HepG2 (cell line): ENCODE measurements around the gene NOL4L. TPM values are rescaled to one million over a fixed set of nuclear protein-coding genes. Genes with fewer than 3 reads are reported as not detected.

Experiments
- ATF2 ChIP-seq: sonication (generic); formaldehyde crosslinking; IDR thresholded peaks from 2 replicates; pipeline ENCODE4 v1.4.0; 2020; ENCODE audit warnings: missing genetic modification reagents
- BATF2 ChIP-seq: sonication (generic); formaldehyde crosslinking; IDR thresholded peaks from 2 replicates; pipeline ENCODE4 v1.8.0; 2022; ENCODE audit warnings: mild to moderate bottlenecking, missing genetic modification reagents, moderate library complexity
- DPF2 ChIP-seq: sonication (generic); formaldehyde crosslinking; IDR thresholded peaks from 2 replicates; pipeline ENCODE4 v1.4.0; 2020; ENCODE audit warnings: mild to moderate bottlenecking, low read depth, missing genetic modification reagents, borderline replicate concordance
- FLYWCH1 ChIP-seq: sonication (generic); formaldehyde crosslinking; IDR thresholded peaks from 2 replicates; pipeline ENCODE4 v1.8.1; 2023; ENCODE audit warnings: mild to moderate bottlenecking, missing genetic modification reagents
- GATA4 ChIP-seq: sonication (generic); IDR thresholded peaks from 2 replicates; pipeline ENCODE4 v1.6.1; 2016; ENCODE audit warnings: antibody characterized with exemption, low read depth, borderline replicate concordance
- HNRNPK ChIP-seq: fragments of 200-400 bp; formaldehyde crosslinking; IDR thresholded peaks from 2 replicates; pipeline ENCODE4 v1.6.1; 2018; ENCODE audit warnings: low read length, low read depth, moderate library complexity, mild to moderate bottlenecking; ENCODE audit not compliant: poor library complexity, severe bottlenecking
- MIER2 ChIP-seq: IDR thresholded peaks from 2 replicates; pipeline ENCODE4 v1.6.1; 2016; ENCODE audit warnings: missing biosample characterization, missing genetic modification reagents
- MYPOP ChIP-seq: sonication (generic); formaldehyde crosslinking; IDR thresholded peaks from 2 replicates; pipeline ENCODE4 v1.8.1; 2023; ENCODE audit warnings: mild to moderate bottlenecking, moderate library complexity, missing genetic modification reagents
- NFIB ChIP-seq: sonication (generic); formaldehyde crosslinking; IDR thresholded peaks from 2 replicates; pipeline ENCODE4 v1.9.0; 2021; ENCODE audit warnings: missing genetic modification reagents, mild to moderate bottlenecking, borderline replicate concordance
- SMAD3 ChIP-seq: sonication (generic); formaldehyde crosslinking; IDR thresholded peaks from 2 replicates; pipeline ENCODE4 v1.4.0; 2020; ENCODE audit warnings: missing genetic modification reagents
- ZNF20 ChIP-seq: sonication (generic); formaldehyde crosslinking; IDR thresholded peaks from 2 replicates; pipeline ENCODE4 v1.4.0; 2020; ENCODE audit warnings: mild to moderate bottlenecking, moderate library complexity, missing genetic modification reagents
- ZNF253 ChIP-seq: sonication (generic); formaldehyde crosslinking; IDR thresholded peaks from 2 replicates; pipeline ENCODE4 v1.8.0; 2022; ENCODE audit warnings: mild to moderate bottlenecking, missing genetic modification reagents, borderline replicate concordance
- ZNF274 ChIP-seq: sonication (generic); formaldehyde crosslinking; IDR thresholded peaks from 2 replicates; pipeline ENCODE4 v1.5.1; 2020; ENCODE audit warnings: mild to moderate bottlenecking, missing genetic modification reagents
- ZNF331 ChIP-seq: sonication (generic); formaldehyde crosslinking; IDR thresholded peaks from 2 replicates; pipeline ENCODE4 v1.4.0; 2020; ENCODE audit warnings: missing genetic modification reagents
- ZNF563 ChIP-seq: sonication (generic); formaldehyde crosslinking; IDR thresholded peaks from 2 replicates; pipeline ENCODE4 v1.8.0; 2022; ENCODE audit warnings: mild to moderate bottlenecking, moderate library complexity, missing genetic modification reagents
- polyA plus RNA-seq, 8 experiments: library from polyadenylated mRNA; depleted of rRNA in 3 of 8; stranded (reverse) in 7 of 8; unstranded in 1 of 8; fragments of >200 nt; fragmentation: Illumina TruSeq in 4 of 8; extraction: Trizol in 4 of 8; gene quantifications; 2 replicates each; pipeline versions ENCODE4 v1.2.1 to v1.2.3, GENCODE V29; 2011 to 2016; ENCODE audit warnings: low read depth in 4 of 8, missing spikeins in 1 of 8, mixed read lengths in 1 of 8; ENCODE audit not compliant: insufficient read depth in 1 of 8
- total RNA-seq, 5 experiments: library from RNA; depleted of rRNA; stranded (reverse); fragments of >200 nt; fragmentation: Illumina TruSeq; extraction: Trizol; gene quantifications; 2 replicates each; pipeline ENCODE4 v1.2.3, GENCODE V29; 2016; ENCODE audit warnings: low read depth in 1 of 5
- TF ChIP-seq, protein P1 (sequence below): sonication (generic); formaldehyde crosslinking; IDR thresholded peaks from 2 replicates; pipeline ENCODE4 v1.4.0; 2020; ENCODE audit warnings: mild to moderate bottlenecking, missing genetic modification reagents
- TF ChIP-seq, protein P2 (sequence below): sonication (generic); formaldehyde crosslinking; IDR thresholded peaks from 2 replicates; pipeline ENCODE4 v1.5.1; 2020; ENCODE audit warnings: missing genetic modification reagents, mild to moderate bottlenecking, borderline replicate concordance
- TF ChIP-seq, protein P3 (sequence below): sonication (generic); formaldehyde crosslinking; IDR thresholded peaks from 2 replicates; pipeline ENCODE4 v1.5.0; 2020; ENCODE audit warnings: mild to moderate bottlenecking, missing genetic modification reagents

NOL4L gene
- total and polyA plus RNA-seq, 2 of the 13 experiments (the other 11 are each of a cell fraction or from before 2014, with no cell fraction given): 16.6 to 35.4 TPM

DNA sequence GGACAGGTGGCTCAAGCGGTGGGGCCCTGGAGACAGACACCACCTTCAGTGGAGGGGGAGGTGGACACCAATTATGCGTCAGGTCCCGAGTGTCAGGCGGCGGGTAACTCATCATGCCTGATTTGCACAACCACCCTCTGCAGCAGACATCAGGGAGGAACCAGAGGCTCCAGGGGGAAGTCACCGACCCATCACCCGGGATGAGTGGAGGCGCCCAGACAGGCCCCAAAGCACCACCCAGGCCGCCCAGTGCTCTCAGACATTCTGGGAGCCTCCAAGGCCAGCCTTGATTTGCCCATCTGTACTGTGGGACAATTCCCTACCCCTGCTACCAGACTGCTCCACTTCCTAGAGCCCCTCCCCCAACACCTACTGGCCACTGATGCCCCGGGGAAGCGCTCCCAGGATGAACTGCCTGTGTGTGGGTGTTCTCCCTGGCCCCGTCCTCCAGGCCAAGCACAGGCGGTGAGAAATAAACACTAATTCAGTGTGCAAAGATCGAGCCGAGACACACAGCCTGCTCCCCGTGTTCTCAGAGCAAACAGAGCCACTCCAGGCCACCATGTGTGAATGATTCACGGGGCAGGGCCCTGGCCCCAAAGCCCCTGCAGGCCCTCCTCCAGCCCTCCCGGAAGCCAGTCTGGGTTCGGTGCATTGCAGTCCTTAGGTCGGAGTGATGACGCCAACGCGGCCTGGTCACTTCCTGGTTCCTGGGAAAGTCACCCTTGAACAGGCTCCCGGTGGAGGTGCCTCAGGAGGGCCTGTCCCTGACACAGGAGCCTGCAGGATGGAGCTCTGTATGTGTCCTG is 119.8 kb downstream of the NOL4L start (continued):
- TF ChIP-seq GATA4 (no peak), FLYWCH1 (CRISPR knock-in tag) (no peak), ZNF253 (0 out of 2 replicates have a peak, but pooled peaks have one; percentile 51), ZNF20 (CRISPR knock-in tag) (no peak; the same call in 1 of the 2 replicates), MYPOP (CRISPR knock-in tag) (peak; percentile 70; the same call in 1 of the 2 replicates), ZNF331 (CRISPR knock-in tag) (peak; percentile 92), ZNF563 (CRISPR knock-in tag) (peak; percentile 37; the same call in 1 of the 2 replicates), MIER2 (CRISPR knock-in tag) (peak; percentile 60; the same call in 1 of the 2 replicates), HNRNPK (no peak), ZNF274 (CRISPR knock-in tag) (no peak; the same call in 1 of the 2 replicates), NFIB (CRISPR knock-in tag) (no peak), SMAD3 (CRISPR knock-in tag) (no peak), ATF2 (CRISPR knock-in tag) (peak; percentile 93), DPF2 (CRISPR knock-in tag) (peak; percentile 55; the same call in 1 of the 2 replicates), BATF2 (CRISPR knock-in tag) (no peak)
- TF ChIP-seq, protein P1, sequence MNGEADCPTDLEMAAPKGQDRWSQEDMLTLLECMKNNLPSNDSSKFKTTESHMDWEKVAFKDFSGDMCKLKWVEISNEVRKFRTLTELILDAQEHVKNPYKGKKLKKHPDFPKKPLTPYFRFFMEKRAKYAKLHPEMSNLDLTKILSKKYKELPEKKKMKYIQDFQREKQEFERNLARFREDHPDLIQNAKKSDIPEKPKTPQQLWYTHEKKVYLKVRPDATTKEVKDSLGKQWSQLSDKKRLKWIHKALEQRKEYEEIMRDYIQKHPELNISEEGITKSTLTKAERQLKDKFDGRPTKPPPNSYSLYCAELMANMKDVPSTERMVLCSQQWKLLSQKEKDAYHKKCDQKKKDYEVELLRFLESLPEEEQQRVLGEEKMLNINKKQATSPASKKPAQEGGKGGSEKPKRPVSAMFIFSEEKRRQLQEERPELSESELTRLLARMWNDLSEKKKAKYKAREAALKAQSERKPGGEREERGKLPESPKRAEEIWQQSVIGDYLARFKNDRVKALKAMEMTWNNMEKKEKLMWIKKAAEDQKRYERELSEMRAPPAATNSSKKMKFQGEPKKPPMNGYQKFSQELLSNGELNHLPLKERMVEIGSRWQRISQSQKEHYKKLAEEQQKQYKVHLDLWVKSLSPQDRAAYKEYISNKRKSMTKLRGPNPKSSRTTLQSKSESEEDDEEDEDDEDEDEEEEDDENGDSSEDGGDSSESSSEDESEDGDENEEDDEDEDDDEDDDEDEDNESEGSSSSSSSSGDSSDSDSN (CRISPR knock-in tag): peak; percentile 99
- TF ChIP-seq, protein P2, sequence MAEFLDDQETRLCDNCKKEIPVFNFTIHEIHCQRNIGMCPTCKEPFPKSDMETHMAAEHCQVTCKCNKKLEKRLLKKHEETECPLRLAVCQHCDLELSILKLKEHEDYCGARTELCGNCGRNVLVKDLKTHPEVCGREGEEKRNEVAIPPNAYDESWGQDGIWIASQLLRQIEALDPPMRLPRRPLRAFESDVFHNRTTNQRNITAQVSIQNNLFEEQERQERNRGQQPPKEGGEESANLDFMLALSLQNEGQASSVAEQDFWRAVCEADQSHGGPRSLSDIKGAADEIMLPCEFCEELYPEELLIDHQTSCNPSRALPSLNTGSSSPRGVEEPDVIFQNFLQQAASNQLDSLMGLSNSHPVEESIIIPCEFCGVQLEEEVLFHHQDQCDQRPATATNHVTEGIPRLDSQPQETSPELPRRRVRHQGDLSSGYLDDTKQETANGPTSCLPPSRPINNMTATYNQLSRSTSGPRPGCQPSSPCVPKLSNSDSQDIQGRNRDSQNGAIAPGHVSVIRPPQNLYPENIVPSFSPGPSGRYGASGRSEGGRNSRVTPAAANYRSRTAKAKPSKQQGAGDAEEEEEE (CRISPR knock-in tag): no peak; the same call in 1 of the 2 replicates
- TF ChIP-seq, protein P3, sequence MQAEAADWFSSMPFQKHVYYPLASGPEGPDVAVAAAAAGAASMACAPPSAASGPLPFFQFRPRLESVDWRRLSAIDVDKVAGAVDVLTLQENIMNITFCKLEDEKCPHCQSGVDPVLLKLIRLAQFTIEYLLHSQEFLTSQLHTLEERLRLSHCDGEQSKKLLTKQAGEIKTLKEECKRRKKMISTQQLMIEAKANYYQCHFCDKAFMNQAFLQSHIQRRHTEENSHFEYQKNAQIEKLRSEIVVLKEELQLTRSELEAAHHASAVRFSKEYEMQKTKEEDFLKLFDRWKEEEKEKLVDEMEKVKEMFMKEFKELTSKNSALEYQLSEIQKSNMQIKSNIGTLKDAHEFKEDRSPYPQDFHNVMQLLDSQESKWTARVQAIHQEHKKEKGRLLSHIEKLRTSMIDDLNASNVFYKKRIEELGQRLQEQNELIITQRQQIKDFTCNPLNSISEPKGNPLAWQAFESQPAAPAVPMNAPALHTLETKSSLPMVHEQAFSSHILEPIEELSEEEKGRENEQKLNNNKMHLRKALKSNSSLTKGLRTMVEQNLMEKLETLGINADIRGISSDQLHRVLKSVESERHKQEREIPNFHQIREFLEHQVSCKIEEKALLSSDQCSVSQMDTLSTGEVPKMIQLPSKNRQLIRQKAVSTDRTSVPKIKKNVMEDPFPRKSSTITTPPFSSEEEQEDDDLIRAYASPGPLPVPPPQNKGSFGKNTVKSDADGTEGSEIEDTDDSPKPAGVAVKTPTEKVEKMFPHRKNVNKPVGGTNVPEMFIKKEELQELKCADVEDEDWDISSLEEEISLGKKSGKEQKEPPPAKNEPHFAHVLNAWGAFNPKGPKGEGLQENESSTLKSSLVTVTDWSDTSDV (CRISPR knock-in tag): peak; percentile 50; the same call in 1 of the 2 replicates
